Measurements from ENCODE around the gene TMEM178B. TPM values are rescaled to one million over a fixed set of nuclear protein-coding genes. Genes with fewer than 3 reads are reported as not detected.

The TMEM178B gene
- total and polyA plus RNA-seq, 7 donors: 0.13 to 4.8 (median 1.6) TPM

DNA sequence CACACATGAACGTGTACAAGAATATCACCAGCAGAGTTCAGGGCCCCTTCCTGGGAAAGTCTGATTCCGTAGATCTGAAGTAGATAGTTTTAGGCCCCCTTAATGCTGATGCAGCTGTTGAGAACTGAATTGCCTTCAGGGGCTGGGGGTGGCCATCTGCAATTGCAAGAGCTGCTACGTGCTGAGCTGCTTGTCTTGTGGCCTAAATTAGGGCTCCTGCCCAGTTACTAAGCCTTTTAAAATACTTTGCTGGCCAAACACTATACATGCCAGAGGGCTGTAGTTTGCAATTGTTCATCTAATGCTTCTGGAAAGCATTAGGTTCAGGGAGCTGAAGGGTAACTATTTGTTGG is 71.7 kb downstream of the TMEM178B start:
- Histone ChIP-seq H3K27me3 (ENCODE audit: insufficient read depth in 3 of 3, low read length in 2 of 3) (no peaks in the 10 kb centered on the region), H3K27ac (no peak overlapping the region), H3K9me3 (peaks cover 12% of the 10 kb centered on the region), H3K36me3 (ENCODE audit: insufficient read depth in 1 of 2, low read depth in 1 of 2) (no peaks in the 10 kb centered on the region), H3K4me3 (no peak overlapping the region), H3K4me1 (no peaks in the 10 kb centered on the region)
- intact Hi-C loops (cut with DNase I): loop anchor here in 1 of 2 donors (5.0 kb wide), 1 partner anchor 582 kb away; no protein-coding TSS in a partner anchor
- ATAC-seq (no peak), DNase-seq (no peak)
- 35 to 43% (median 36%) methylated on average over 3 of the region's 3 CpGs for WGBS, 3 donors
- TF ChIP-seq, protein P1, sequence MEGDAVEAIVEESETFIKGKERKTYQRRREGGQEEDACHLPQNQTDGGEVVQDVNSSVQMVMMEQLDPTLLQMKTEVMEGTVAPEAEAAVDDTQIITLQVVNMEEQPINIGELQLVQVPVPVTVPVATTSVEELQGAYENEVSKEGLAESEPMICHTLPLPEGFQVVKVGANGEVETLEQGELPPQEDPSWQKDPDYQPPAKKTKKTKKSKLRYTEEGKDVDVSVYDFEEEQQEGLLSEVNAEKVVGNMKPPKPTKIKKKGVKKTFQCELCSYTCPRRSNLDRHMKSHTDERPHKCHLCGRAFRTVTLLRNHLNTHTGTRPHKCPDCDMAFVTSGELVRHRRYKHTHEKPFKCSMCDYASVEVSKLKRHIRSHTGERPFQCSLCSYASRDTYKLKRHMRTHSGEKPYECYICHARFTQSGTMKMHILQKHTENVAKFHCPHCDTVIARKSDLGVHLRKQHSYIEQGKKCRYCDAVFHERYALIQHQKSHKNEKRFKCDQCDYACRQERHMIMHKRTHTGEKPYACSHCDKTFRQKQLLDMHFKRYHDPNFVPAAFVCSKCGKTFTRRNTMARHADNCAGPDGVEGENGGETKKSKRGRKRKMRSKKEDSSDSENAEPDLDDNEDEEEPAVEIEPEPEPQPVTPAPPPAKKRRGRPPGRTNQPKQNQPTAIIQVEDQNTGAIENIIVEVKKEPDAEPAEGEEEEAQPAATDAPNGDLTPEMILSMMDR (IDR thresholded peaks at IDR 0.05): no peak

DNA sequence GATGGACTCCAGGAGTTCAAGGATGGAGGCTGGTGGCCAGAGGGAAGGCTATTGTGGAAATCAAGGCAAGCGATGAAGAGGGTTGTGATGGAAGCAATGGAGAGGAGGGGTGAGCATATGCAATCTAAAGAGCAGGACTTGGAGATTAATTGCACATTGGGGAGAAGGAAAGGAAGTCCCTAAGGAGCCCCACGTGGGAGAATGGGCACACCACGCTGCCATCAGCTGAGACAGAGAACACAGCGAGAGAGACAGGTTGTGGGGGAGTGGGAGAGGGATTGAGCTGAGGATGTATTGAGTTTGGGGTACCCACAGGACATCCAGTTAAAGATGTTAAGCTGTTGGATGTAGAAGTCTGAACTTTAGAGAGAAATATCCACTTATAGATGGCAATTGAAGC is 73.6 kb downstream of the TMEM178B start:
- Histone ChIP-seq H3K36me3 (ENCODE audit: insufficient read depth in 1 of 2, low read depth in 1 of 2) (no peaks in the 10 kb centered on the region), H3K4me3 (no peak overlapping the region), H3K27me3 (ENCODE audit: insufficient read depth in 3 of 3, low read length in 2 of 3) (no peaks in the 10 kb centered on the region), H3K27ac (no peak overlapping the region), H3K4me1 (no peaks in the 10 kb centered on the region), H3K9me3 (peaks cover 10% of the 10 kb centered on the region)
- TF ChIP-seq, protein P1 (IDR thresholded peaks at IDR 0.05): no peak
- intact Hi-C loops (cut with DNase I): loop anchor here in 1 of 2 donors (5.0 kb wide), 1 partner anchor 580 kb away; no protein-coding TSS in a partner anchor
- ATAC-seq: no peak
- WGBS, 3 donors: 77 to 85% (median 85%) methylated on average over 4 of the region's 4 CpGs
- no peak for DNase-seq

DNA sequence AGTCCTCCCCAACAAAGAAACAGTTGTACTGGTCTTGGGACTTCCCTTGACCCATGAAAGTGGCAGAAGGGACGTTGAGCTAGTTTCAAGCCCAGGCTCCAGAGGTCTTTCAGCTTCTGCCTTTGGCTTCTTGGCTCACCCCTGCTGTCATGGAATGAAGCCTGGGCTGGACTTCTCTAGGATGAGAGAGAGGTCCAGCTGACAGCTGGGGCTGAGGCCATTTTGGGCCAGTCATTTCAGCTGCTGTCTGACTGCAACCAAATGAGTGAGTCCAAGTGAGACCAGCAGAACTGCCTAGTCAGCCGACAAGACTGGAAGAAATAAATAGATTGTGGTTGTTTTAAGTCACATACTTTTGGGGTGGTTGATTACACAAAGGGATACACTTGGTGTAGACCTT is 76.6 kb downstream of the TMEM178B start:
- no peaks in the 10 kb centered on the region for H3K36me3 ChIP-seq (ENCODE audit: insufficient read depth in 1 of 2, low read depth in 1 of 2)
- TF ChIP-seq, protein P1 (IDR thresholded peaks at IDR 0.05): no peak
- H3K4me1 ChIP-seq: no peaks in the 10 kb centered on the region
- H3K27ac ChIP-seq: no peak overlapping the region
- ATAC-seq (peak in 1 of 4 donors; percentile 44), DNase-seq (no peak)
- H3K4me3 ChIP-seq: no peak overlapping the region
- no peaks in the 10 kb centered on the region for H3K27me3 ChIP-seq (ENCODE audit: insufficient read depth in 3 of 3, low read length in 2 of 3)
- 15 to 35% (median 19%) methylated on average over 2 of the region's 2 CpGs for WGBS, 3 donors
- H3K9me3 ChIP-seq: no peaks in the 10 kb centered on the region
- intact Hi-C loops (cut with DNase I): no loop called here

DNA sequence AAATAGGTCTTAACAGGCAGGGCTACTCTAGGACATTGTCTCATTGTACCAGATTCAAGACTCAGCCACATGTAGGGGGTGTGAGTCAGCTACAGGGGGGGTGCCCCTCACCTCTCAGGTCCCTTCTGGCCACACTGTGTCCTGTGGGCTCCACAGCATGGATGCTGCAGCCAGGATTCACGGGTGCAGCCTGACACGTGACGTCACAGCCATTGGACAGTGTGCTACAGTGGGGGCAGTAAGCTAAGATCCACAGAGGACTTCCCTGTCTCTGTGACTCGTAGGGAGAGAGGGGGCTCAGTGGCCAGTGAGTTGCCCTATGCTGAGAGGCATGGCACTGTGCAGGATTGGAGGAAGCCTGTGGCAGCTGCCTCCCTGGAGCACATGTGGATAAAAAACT is 77.9 kb downstream of the TMEM178B start:
- intact Hi-C loops (cut with DNase I): no loop called here
- Histone ChIP-seq H3K9me3 (no peaks in the 10 kb centered on the region), H3K4me3 (no peak overlapping the region), H3K4me1 (no peaks in the 10 kb centered on the region), H3K36me3 (ENCODE audit: insufficient read depth in 1 of 2, low read depth in 1 of 2) (no peaks in the 10 kb centered on the region), H3K27me3 (ENCODE audit: insufficient read depth in 3 of 3, low read length in 2 of 3) (no peaks in the 10 kb centered on the region), H3K27ac (no peak overlapping the region)
- no peak for ATAC-seq
- no peak for DNase-seq
- WGBS, 3 donors: 39 to 61% (median 51%) methylated on average over 4 of the region's 4 CpGs
- TF ChIP-seq, protein P1 (IDR thresholded peaks at IDR 0.05): no peak

DNA sequence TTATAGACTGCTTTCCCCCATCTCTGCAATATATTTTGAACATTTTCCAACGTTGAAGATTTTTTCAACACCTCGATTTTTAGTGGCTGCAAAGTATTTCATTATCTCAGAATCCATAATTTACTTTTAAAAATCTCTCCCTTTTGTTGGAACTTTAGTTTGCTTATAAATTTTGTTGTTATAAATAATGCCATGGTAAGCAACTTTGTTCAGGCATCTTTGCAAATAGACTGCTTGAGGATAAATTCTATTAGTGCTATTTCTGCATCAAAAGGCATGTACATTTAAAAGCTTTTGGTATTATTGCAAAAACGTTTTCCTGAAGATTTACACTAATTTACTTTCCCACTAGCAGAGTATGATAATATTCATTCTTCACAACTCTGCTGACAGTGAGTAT is 79.4 kb downstream of the TMEM178B start:
- intact Hi-C loops (cut with DNase I): no loop called here
- Histone ChIP-seq H3K4me1 (no peaks in the 10 kb centered on the region), H3K36me3 (ENCODE audit: insufficient read depth in 1 of 2, low read depth in 1 of 2) (no peaks in the 10 kb centered on the region), H3K27me3 (ENCODE audit: insufficient read depth in 3 of 3, low read length in 2 of 3) (no peaks in the 10 kb centered on the region), H3K9me3 (no peaks in the 10 kb centered on the region), H3K4me3 (no peak overlapping the region), H3K27ac (no peak overlapping the region)
- ATAC-seq (no peak), DNase-seq (no peak)
- TF ChIP-seq, protein P1 (IDR thresholded peaks at IDR 0.05): no peak
- WGBS, 3 donors: 35 to 59% (median 49%) methylated on average over 3 of the region's 3 CpGs

Data from psoas muscle (tissue), 8 donors.